Measurements from ENCODE around the gene DUSP12. TPM values are rescaled to one million over a fixed set of nuclear protein-coding genes. Genes with fewer than 3 reads are reported as not detected.

Gene DUSP12
- total RNA-seq, 1 donor from 2014 or later, result 61.9 TPM

GRCh38 chr1:161707503-161707902 lies 42.1 kb upstream of the DUSP12 start:
- TF ChIP-seq CTCF (IDR thresholded peaks at IDR 0.05; ENCODE audit: insufficient read depth, low read length, severe bottlenecking), result no peak
- no peak for FAIRE-seq
- H3K4me3 ChIP-seq (ENCODE audit: low read depth, low read length), result no peak overlapping the region
- DNase-seq (ENCODE audit: low read depth), result no peak
- H3K27me3 ChIP-seq (ENCODE audit: control insufficient read depth, insufficient read depth, low read length), result no peaks in the 10 kb centered on the region
- no peaks in the 10 kb centered on the region for H3K36me3 ChIP-seq (ENCODE audit: control insufficient read depth, insufficient read depth, low read length)

GRCh38 chr1:161709373-161709772 lies 40.2 kb upstream of the DUSP12 start:
- no peak overlapping the region for H3K4me3 ChIP-seq (ENCODE audit: low read depth, low read length)
- H3K27me3 ChIP-seq (ENCODE audit: control insufficient read depth, insufficient read depth, low read length), result no peaks in the 10 kb centered on the region
- no peak for FAIRE-seq
- no peak for DNase-seq (ENCODE audit: low read depth)
- H3K36me3 ChIP-seq (ENCODE audit: control insufficient read depth, insufficient read depth, low read length), result no peaks in the 10 kb centered on the region
- no peak for TF ChIP-seq CTCF (IDR thresholded peaks at IDR 0.05; ENCODE audit: insufficient read depth, low read length, severe bottlenecking)

- FAIRE-seq, result no peak
- no peak for DNase-seq (ENCODE audit: low read depth)
- Histone ChIP-seq H3K27me3 (ENCODE audit: control insufficient read depth, insufficient read depth, low read length) (no peaks in the 10 kb centered on the region), H3K36me3 (ENCODE audit: control insufficient read depth, insufficient read depth, low read length) (no peaks in the 10 kb centered on the region), H3K4me3 (ENCODE audit: low read depth, low read length) (no peak overlapping the region)
- TF ChIP-seq CTCF (IDR thresholded peaks at IDR 0.05; ENCODE audit: insufficient read depth, low read length, severe bottlenecking), result no peak
Measured at GRCh38 chr1:161710560-161710959, 39.0 kb upstream of the DUSP12 start.

- Histone ChIP-seq H3K27me3 (ENCODE audit: control insufficient read depth, insufficient read depth, low read length) (no peaks in the 10 kb centered on the region), H3K4me3 (ENCODE audit: low read depth, low read length) (no peak overlapping the region), H3K36me3 (ENCODE audit: control insufficient read depth, insufficient read depth, low read length) (no peaks in the 10 kb centered on the region)
- DNase-seq (ENCODE audit: low read depth) (no peak), FAIRE-seq (no peak)
- no peak for TF ChIP-seq CTCF (IDR thresholded peaks at IDR 0.05; ENCODE audit: insufficient read depth, low read length, severe bottlenecking)
Measured at GRCh38 chr1:161718559-161719324, 30.8 kb upstream of the DUSP12 start.

- DNase-seq (ENCODE audit: low read depth), result no peak
- no peak for FAIRE-seq
- H3K4me3 ChIP-seq (ENCODE audit: low read depth, low read length), result no peak overlapping the region
- no peak for TF ChIP-seq CTCF (IDR thresholded peaks at IDR 0.05; ENCODE audit: insufficient read depth, low read length, severe bottlenecking)
- no peaks in the 10 kb centered on the region for H3K27me3 ChIP-seq (ENCODE audit: control insufficient read depth, insufficient read depth, low read length)
- no peaks in the 10 kb centered on the region for H3K36me3 ChIP-seq (ENCODE audit: control insufficient read depth, insufficient read depth, low read length)
Measured at GRCh38 chr1:161719325-161719611, 30.3 kb upstream of the DUSP12 start.

- Histone ChIP-seq H3K27me3 (ENCODE audit: control insufficient read depth, insufficient read depth, low read length) (no peaks in the 10 kb centered on the region), H3K36me3 (ENCODE audit: control insufficient read depth, insufficient read depth, low read length) (no peaks in the 10 kb centered on the region), H3K4me3 (ENCODE audit: low read depth, low read length) (no peak overlapping the region)
- FAIRE-seq (no peak), DNase-seq (ENCODE audit: low read depth) (no peak)
- TF ChIP-seq CTCF (IDR thresholded peaks at IDR 0.05; ENCODE audit: insufficient read depth, low read length, severe bottlenecking), result no peak
Measured at GRCh38 chr1:161720422-161720821, 29.2 kb upstream of the DUSP12 start.

All from bronchial epithelial cell (primary cell).